GM06990 (cell line): ENCODE measurements around the gene CACNA1C.

ENCODE experiments used
- DNase-seq: peaks from one replicate; pipeline ENCODE4 v3.0.0-alpha.2; 2011; ENCODE audit not compliant: insufficient read length; ENCODE audit errors: extremely low read depth
- H3K27me3 ChIP-seq: replicated peaks from 2 replicates; pipeline ENCODE4 v1.6.0; 2011; ENCODE audit warnings: low read length; ENCODE audit not compliant: control insufficient read depth, insufficient read depth
- H3K36me3 ChIP-seq: 2 replicates; pipeline ENCODE4 v1.5.1; 2011; ENCODE audit warnings: low read length; ENCODE audit not compliant: control insufficient read depth, insufficient read depth
- H3K4me3 ChIP-seq: replicated peaks from 2 replicates; pipeline ENCODE4 v1.5.1; 2011; ENCODE audit warnings: low read depth, mild to moderate bottlenecking, control low read depth, low read length
- CTCF ChIP-seq: IDR thresholded peaks from 2 replicates; pipeline ENCODE4 v1.5.1; 2011; ENCODE audit warnings: low read length, control low read depth, mild to moderate bottlenecking, inconsistent platforms; ENCODE audit not compliant: insufficient read depth, poor library complexity, severe bottlenecking

The CACNA1C gene

DNA sequence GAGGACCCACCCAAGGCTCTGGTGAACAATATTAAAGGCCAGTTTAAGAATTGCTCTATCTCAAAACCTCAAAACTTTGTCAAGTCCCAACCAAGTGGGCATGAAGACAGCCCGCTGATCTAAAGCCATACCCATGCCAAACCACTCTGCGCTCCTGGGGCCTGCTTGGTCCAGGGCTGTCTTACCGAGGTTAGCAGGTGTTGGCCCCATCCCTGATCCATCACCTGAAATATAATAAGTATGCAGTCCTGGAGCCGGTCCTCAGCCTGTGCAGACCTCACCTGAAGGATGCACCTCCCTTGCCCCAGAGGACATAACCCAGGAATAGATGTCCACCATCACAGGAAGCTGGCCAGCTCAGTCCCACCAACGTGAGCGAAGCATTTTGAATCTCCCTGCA lies 543.7 kb downstream of the CACNA1C start:
- Histone ChIP-seq H3K27me3 (peaks cover 4% of the 10 kb centered on the region), H3K4me3 (no peak overlapping the region), H3K36me3 (no peaks in the 10 kb centered on the region)
- TF ChIP-seq CTCF: no peak
- no peak for DNase-seq

GRCh38 chr12:2605301-2605700 lies 552.5 kb downstream of the CACNA1C start:
- TF ChIP-seq CTCF: no peak
- peaks cover 3% of the 10 kb centered on the region for H3K27me3 ChIP-seq
- no peak for DNase-seq
- no peak overlapping the region for H3K4me3 ChIP-seq
- no peaks in the 10 kb centered on the region for H3K36me3 ChIP-seq

GRCh38 chr12:2606186-2606910 lies 553.6 kb downstream of the CACNA1C start:
- TF ChIP-seq CTCF: no peak
- H3K4me3 ChIP-seq: no peak overlapping the region
- DNase-seq: no peak
- no peaks in the 10 kb centered on the region for H3K36me3 ChIP-seq
- H3K27me3 ChIP-seq: peaks cover under 1% of the 10 kb centered on the region

DNA sequence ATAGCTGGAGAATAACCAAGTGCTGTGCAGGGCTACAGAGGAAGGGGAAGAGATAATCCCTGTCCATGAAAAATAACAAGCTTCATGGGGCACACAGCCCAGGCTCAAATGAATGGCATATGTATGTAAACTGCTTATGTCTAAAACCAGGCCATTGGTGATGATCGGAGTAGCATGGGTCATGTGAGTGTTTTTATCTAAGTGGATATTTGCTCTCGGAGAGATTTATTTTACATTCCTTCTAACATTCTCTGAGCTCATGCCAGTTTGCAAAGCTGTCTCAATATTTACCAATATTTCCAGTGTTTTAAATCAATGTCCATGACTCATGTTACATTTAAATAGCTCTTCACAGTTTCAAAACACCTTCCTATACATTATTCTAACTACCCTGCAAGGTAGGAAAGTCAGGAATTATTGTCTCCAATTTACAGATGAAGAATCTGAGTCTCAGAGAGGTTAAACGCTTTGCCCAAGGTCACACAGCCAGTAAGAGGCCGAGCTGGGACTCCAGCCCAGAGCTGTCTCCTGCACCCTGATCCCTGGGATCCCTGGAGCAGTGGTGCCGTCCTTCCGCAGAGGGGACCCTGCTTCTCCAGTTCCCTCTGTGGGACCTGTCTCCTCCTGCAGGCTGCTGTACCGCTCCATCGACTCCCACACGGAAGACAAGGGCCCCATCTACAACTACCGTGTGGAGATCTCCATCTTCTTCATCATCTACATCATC lies 555.3 kb downstream of the CACNA1C start:
- no peaks in the 10 kb centered on the region for H3K36me3 ChIP-seq
- no peak overlapping the region for H3K4me3 ChIP-seq
- DNase-seq: no peak
- TF ChIP-seq CTCF: no peak
- no peaks in the 10 kb centered on the region; the same call in none of the 2 replicates for H3K27me3 ChIP-seq

- Histone ChIP-seq H3K4me3 (no peak overlapping the region), H3K36me3 (no peaks in the 10 kb centered on the region), H3K27me3 (no peaks in the 10 kb centered on the region; the same call in 1 of the 2 replicates)
- TF ChIP-seq CTCF: no peak
- DNase-seq: no peak
These were observed 555.8 kb downstream of the CACNA1C start for GRCh38 chr12:2608608-2608945.
